Activated CD8-positive, alpha-beta memory T cell treated with anti-CD3 and anti-CD28 coated beads, Interleukin-2, amount 50 U/mL, for 24 hours (primary cell): Measurements from ENCODE around the gene GFRA4.
"Not testable (repeated sequence)": the region's sequence is repeated elsewhere in the genome, so short reads cannot be mapped to it uniquely, and the experiment has no call there.

ENCODE experiments used
- DNase-seq: peaks from one replicate; pipeline ENCODE4 v3.0.0-alpha.2; 2020; ENCODE audit errors: extremely low read depth

GFRA4 gene

GRCh38 chr20:3615171-3615840 is 47.9 kb downstream of the GFRA4 start:
- not testable (repeated sequence) for DNase-seq

DNA sequence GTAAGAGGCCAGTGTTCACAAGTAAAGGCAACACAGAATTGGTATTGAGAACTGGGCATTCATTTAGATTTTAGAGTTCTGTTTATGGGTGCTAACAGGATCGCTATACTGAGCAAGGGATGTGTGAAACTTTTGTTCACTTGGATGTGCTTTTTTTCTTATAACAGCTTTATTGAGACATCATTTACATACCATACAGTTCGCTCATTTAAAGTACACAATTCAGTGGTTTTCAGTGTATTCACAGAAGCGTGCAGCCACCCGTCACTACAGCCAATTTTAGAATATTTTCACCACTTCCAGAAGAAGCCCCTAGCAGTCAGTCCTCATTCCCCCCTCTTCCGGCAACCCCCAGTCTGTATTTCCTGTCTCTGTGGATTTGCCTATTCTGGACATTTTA is 48.7 kb downstream of the GFRA4 start:
- no peak for DNase-seq

- no peak for DNase-seq
These were observed 49.3 kb downstream of the GFRA4 start for GRCh38 chr20:3613821-3614440.

DNA sequence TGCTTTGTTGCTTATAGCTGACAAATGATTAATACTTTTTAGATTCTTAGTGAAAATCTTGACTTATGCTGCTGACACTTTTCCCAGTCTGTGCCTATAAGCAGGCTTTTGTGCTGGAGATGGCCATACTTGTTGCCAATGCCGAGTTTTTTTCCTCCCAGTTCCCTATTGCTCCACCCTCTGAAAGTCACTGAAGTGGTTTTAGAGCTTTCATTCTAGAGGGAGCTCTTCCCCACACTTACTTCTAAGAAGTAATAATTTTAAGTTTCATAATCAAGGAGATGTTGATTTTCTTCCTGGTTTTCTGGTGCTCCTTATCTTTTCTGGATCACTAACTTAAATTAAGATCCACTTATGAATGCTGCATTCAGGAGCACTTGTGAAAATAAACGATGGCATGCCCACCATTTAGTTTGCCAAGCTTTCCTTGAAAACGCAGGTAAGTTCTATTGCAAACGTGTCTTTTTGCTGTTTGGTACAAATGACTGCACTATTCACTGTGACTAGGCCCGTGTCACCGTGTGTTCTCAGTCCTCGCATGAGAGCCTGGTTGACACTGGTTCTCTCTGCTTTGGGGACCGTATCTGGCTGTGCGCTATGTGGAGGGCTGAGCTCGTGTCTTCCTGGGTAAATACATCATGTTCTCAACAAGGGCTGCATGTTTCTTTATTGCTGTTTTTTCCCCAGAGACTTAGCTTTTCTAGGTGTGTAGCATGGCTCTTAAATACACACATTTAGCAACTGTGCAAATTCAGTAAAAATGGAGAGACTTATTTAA is 50.2 kb downstream of the GFRA4 start:
- DNase-seq: no peak

- no peak for DNase-seq
These were observed 51.3 kb downstream of the GFRA4 start for GRCh38 chr20:3611901-3612300.
